Hematopoietic multipotent progenitor cell treated with erythropoietin and hydrocortisone succinate and interleukin-3 and kit ligand, for 17 days (in vitro differentiated cells): Measurements from ENCODE around the gene HAPLN2.
A peak's percentile ranks its signal among the peaks of the same experiment; 100 is the strongest.

Source experiments
- DNase-seq: peaks from one replicate; pipeline ENCODE4 v3.0.0-alpha.2; 2015; ENCODE audit warnings: low spot score

Gene HAPLN2

GRCh38 chr1:156645056-156645455 is 25.8 kb downstream of the HAPLN2 start:
- DNase-seq: no peak

- DNase-seq: no peak
These were observed 26.5 kb downstream of the HAPLN2 start for GRCh38 chr1:156645666-156646065.

- DNase-seq: no peak
These were observed 27.6 kb downstream of the HAPLN2 start for GRCh38 chr1:156646738-156647211.

GRCh38 chr1:156647351-156647750 is 28.1 kb downstream of the HAPLN2 start:
- DNase-seq: no peak

DNA sequence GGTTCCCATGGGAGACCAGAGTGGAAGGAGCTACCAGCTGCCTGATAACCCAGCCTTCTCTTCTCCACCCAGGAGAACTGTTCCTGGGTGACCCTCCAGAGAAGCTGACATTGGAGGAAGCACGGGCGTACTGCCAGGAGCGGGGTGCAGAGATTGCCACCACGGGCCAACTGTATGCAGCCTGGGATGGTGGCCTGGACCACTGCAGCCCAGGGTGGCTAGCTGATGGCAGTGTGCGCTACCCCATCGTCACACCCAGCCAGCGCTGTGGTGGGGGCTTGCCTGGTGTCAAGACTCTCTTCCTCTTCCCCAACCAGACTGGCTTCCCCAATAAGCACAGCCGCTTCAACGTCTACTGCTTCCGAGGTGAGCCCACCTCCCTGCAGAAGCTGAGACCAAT is 29.3 kb downstream of the HAPLN2 start:
- no peak for DNase-seq

GRCh38 chr1:156648951-156649350 is 29.7 kb downstream of the HAPLN2 start:
- no peak for DNase-seq

DNA sequence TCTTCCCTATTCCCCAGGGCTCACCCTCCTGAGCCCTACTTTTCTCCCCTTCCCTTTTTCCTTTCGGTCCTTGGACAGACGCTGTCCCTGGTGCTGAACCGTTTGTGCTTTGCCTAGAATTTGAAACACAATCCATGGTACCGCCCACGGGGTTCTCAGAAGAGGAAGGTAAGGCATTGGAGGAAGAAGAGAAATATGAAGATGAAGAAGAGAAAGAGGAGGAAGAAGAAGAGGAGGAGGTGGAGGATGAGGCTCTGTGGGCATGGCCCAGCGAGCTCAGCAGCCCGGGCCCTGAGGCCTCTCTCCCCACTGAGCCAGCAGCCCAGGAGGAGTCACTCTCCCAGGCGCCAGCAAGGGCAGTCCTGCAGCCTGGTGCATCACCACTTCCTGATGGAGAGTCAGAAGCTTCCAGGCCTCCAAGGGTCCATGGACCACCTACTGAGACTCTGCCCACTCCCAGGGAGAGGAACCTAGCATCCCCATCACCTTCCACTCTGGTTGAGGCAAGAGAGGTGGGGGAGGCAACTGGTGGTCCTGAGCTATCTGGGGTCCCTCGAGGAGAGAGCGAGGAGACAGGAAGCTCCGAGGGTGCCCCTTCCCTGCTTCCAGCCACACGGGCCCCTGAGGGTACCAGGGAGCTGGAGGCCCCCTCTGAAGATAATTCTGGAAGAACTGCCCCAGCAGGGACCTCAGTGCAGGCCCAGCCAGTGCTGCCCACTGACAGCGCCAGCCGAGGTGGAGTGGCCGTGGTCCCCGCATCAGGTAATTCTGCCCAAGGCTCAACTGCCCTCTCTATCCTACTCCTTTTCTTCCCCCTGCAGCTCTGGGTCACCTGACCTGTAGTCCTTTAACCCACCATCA is 33.1 kb downstream of the HAPLN2 start:
- DNase-seq: no peak

- no peak for DNase-seq
These were observed 33.8 kb downstream of the HAPLN2 start for GRCh38 chr1:156652992-156653355.

GRCh38 chr1:156654700-156655099 is 35.5 kb downstream of the HAPLN2 start:
- DNase-seq: no peak

DNA sequence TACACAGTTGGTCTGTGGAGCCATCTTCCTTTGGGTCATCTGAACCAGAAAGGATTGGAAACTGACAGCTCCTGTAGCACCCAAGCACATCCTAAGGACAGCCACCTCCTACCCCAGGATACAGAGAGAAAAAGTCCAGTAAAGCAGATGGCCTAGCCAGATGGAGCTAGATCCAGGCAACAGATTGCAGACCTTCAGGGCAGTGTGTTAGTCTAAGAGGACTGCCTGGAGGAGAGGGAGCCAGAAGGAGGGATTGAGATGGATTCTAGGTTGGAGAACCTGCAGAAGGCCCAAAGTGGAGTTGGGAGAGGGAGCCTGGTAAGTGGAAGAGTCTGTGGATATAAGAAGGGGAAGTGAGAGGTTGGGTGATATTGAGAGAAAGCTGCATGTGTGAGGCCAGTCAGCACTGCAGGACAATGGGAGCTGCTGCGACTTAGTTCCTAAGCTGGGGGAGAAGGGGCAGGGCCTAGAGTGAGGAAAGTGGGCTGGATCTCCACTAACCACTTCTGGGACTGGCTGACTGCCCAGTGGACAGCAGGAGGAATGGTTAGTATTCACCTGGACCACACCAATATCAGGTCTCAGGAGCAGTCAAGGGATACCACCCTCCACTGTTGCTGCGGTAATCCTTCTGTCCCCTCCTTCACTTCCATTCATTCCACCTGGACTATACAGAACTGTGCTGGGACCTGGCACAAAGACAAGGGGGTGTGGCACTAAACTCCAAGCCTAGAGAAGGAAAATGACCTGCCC is 36.1 kb downstream of the HAPLN2 start:
- DNase-seq: no peak

DNA sequence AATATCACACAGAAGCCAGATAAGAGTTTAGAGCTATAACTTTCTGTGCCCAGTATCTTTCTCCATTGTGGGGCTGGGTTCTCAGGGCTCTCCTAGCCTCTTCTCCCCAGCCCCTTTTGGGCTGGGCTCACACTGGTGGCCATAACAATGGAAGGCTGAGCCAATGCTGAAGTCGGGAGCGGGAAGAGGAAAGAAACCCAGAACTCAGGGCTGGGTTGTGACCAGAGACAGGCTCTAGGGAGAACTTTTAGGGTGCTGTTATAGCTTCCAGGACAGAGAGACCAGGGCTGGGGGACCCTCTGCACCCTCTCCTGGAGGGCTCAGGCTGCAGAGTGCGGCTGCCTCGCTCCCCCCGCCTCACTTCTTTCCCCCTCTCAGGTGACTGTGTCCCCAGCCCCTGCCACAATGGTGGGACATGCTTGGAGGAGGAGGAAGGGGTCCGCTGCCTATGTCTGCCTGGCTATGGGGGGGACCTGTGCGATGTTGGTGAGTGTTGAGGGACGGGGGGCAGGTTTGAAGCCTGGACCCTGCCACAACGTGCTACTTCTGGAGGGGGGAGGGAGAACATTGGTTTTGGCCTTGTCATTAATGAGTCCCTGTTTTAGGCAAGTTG is 36.8 kb downstream of the HAPLN2 start:
- DNase-seq: no peak

GRCh38 chr1:156656806-156657740 is 37.9 kb downstream of the HAPLN2 start:
- DNase-seq: peak; percentile 76

DNA sequence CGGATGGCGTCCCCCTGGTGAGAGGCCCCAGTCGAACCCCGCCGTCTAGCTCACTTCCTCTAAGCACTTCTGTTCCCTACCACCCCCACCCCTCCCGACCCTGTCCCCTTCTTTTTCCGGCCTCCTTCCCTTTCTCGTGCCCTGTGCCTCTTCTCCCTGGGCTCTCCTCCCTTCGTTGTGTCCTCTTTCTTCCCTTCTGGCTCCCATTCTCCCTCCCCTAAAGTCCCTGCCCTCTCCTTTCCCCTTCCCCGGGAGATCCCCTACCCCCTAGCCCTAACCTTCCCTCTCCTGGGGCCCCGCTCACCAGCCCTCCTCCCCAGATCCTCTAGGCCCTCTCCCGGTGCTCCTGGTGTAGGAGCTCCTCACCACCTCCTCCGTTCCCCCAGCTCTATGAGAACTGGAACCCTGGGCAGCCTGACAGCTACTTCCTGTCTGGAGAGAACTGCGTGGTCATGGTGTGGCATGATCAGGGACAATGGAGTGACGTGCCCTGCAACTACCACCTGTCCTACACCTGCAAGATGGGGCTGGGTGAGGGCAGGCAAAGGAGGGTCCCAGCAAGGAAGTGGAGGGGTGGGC is 38.6 kb downstream of the HAPLN2 start:
- no peak for DNase-seq

GRCh38 chr1:156658496-156658895 is 39.3 kb downstream of the HAPLN2 start:
- DNase-seq: no peak

DNA sequence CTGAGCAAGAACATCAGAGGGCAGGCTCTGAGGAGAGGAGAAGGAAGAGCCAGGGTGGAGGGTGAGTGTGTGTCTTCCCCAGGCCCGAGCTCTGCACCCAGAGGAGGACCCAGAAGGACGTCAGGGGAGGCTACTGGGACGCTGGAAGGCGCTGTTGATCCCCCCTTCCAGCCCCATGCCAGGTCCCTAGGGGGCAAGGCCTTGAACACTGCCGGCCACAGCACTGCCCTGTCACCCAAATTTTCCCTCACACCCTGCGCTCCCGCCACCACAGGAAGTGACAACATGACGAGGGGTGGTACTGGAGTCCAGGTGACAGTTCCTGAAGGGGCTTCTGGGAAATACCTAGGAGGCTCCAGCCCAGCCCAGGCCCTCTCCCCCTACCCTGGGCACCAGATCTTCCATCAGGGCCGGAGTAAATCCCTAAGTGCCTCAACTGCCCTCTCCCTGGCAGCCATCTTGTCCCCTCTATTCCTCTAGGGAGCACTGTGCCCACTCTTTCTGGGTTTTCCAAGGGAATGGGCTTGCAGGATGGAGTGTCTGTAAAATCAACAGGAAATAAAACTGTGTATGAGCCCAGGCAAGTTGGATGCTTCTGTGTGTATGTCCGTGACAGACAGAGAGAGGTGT is 39.8 kb downstream of the HAPLN2 start:
- DNase-seq: no peak

GRCh38 chr1:156659661-156659987 is 40.4 kb downstream of the HAPLN2 start:
- no peak for DNase-seq

DNA sequence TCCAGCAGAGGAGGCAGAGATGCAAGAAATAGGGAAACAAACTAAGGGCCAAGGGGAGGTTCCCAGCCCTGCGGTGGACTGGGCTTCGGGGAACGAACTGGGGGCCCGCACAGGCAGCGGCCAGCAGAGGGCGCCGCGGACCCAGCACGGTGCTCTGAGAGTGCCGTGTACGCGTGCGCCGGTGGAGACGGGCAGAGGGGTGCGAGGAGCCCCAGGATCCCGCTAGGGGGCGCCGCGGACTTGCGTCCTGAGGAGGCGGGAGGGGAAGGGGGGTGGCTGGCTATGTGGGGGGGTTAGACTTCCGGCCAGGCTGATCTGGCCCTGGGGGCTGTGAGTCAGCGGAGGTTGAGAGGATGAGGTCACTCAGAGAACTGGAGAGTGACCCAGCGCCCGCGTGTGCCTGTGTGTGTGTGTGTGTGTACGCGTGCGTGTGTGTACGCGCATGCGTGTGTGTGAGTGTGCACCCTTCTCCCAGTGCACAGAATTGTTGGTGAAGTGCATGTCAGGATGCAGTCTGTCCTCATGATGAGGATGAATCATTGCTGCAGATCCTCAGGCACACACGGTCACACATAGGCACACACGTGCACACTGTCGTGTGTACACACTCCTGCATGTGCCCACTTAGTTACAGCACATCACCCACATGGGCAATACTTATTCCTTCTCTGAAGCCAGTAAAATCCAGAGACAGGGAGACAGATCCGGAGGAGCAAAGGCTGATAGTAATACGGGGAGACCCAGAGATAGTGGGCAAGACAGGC is 41.0 kb downstream of the HAPLN2 start:
- peak; percentile 94 for DNase-seq

GRCh38 chr1:156660752-156661112 is 41.5 kb downstream of the HAPLN2 start:
- DNase-seq: no peak

DNA sequence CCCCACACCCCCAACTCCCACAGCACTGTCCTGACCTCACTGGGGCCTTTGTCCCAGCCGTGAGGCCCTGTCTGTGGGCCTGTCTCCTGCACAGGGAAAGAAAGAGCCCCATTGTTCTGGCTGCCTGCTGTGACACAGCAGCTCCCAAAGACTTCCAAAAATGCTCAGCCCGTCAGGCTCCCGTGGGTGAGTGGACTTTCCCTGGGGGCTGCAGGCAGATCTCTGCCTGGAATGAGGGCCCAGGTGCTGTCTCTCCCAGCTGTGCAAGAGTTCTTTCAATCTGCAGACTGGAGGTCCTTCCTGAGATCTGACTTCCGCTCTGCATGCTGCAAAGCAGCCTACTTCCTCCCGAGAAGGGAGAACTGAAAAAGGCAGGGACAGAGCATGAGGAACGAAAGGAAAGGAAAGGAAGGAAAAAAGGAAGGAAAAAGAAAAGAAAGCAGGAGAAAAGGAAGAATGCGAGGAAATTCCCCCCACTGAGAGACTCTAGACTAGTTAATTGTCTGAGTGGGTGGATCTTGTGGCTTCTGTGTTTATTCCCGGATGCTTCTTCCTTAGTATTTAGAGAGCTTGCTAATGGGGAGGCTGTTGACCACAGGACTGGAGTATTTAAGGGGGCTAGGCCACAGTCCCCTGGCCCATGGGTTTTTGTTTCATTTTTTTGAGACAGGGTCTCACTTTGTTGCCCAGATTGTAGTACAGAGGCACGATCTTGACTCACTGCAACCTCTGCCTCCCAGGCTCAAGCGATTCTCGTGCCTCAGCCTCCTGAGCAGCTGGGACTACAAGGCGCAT is 43.0 kb downstream of the HAPLN2 start:
- no peak for DNase-seq

DNA sequence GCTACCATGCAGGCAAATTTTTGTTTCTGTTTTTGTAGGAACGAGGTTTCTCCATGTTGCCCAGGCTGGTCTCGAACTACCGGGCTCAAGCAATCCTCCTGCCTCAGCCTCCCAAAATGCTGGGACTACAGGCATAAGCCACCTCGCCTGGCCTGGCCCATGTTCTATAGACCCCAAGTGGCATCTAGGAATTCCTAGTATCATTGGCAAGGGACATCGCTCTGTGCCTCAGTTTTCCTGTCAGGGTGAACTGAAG is 43.5 kb downstream of the HAPLN2 start:
- DNase-seq: no peak
